Gastroesophageal sphincter (tissue), 4 donors: Measurements from ENCODE around the gene ACSF3. TPM values are rescaled to one million over a fixed set of nuclear protein-coding genes. Genes with fewer than 3 reads are reported as not detected.
"Not testable (repeated sequence)": the region's sequence is repeated elsewhere in the genome, so short reads cannot be mapped to it uniquely, and the experiment has no call there.

ENCODE experiments used
- ATAC-seq: fragments of 150-250 bp; one replicate; pipeline ENCODE4 v1.9.1; 2016; ENCODE audit warnings: mild to moderate bottlenecking, moderate library complexity
- H3K27ac ChIP-seq, 4 donors: fragments of 200-600 bp; sonication (generic) in 3 of 4; 1 replicate in 3 of 4; 2 replicates in 1 of 4; pipeline ENCODE4 v1.5.1; 2016 to 2019
- H3K27me3 ChIP-seq: fragments of 200-600 bp; sonication (generic); one replicate; pipeline ENCODE4 v1.5.1; 2019
- H3K36me3 ChIP-seq, 2 donors: fragments of 200-600 bp; sonication (generic); one replicate each; pipeline ENCODE4 v1.5.1; 2019; ENCODE audit warnings: control low read depth in 1 of 2
- H3K4me1 ChIP-seq, 3 donors: fragments of 200-600 bp; sonication (generic); 1 replicate in 2 of 3; 2 replicates in 1 of 3; pipeline ENCODE4 v1.5.1; 2016 to 2019; ENCODE audit warnings: control low read depth in 2 of 3
- H3K4me3 ChIP-seq, 2 donors: fragments of 200-600 bp; sonication (generic); one replicate each; pipeline ENCODE4 v1.5.1; 2019; ENCODE audit warnings: mild to moderate bottlenecking in 1 of 2, moderate library complexity in 1 of 2
- H3K9me3 ChIP-seq, 3 donors: fragments of 200-600 bp; sonication (generic); one replicate each; pipeline ENCODE4 v1.5.1; 2017 to 2019; ENCODE audit warnings: control low read depth in 2 of 3
- EP300 ChIP-seq: sonication (generic); formaldehyde crosslinking; IDR thresholded peaks from one replicate; pipeline ENCODE4 v1.6.1; 2017; ENCODE audit warnings: antibody characterized with exemption, mild to moderate bottlenecking
- POLR2A ChIP-seq, 2 donors: fragments of 450-650 bp; IDR thresholded peaks; one replicate each; pipeline ENCODE4 v1.6.1; 2017; ENCODE audit warnings: antibody characterized with exemption in 2 of 2, mild to moderate bottlenecking in 2 of 2, moderate library complexity in 1 of 2
- POLR2AphosphoS5 ChIP-seq: sonication (generic); formaldehyde crosslinking; IDR thresholded peaks from one replicate; pipeline ENCODE4 v1.6.1; 2017; ENCODE audit warnings: antibody characterized with exemption
- WGBS, 2 donors: methylation state at CpG; one replicate each; pipeline ENCODE4 v1.1.5; 2018; ENCODE audit warnings: low coverage in 1 of 2; 5-methylcytosine and 5-hydroxymethylcytosine counted together
- total RNA-seq, 4 donors: library from RNA; depleted of rRNA; stranded (reverse); fragments of >200 nt; gene quantifications; one replicate each; pipeline ENCODE4 v1.1.0, GENCODE V29; 2016
- TF ChIP-seq, protein P1 (sequence below), 4 experiments: fragments of 200-600 bp in 2 of 4; fragments of 450-650 bp in 2 of 4; sonication (generic) in 1 of 4; IDR thresholded peaks; one replicate each; pipeline ENCODE4 v1.5.1; 2017 to 2019; ENCODE audit warnings: antibody characterized with exemption in 4 of 4, mild to moderate bottlenecking in 2 of 4, moderate library complexity in 2 of 4

ACSF3 gene
- total RNA-seq, 4 donors from 2014 or later = 14.5 to 33.8 (median 28.8) TPM

DNA sequence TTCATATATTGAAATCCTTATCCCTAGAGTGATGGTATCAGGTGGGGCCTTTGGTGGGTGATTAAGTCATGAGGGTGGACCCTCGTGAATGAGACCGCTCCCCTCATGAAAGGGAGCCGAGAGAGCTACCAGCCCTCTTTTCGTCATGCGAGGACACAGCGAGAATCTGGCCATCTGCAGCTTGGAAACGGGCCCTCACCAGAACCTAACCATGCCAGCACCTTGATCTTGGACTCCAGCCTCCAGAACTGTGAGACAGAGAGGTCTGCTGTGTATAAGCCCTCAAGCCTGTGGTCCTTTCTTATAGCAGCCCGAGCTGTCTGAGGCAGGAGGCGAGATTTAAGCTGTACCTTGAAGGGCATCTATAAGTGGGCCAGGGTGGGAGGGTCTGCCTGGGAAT lies 23.7 kb upstream of the ACSF3 start:
- Histone ChIP-seq H3K36me3 (no peaks in the 10 kb centered on the region), H3K9me3 (no peaks in the 10 kb centered on the region), H3K4me3 (no peak overlapping the region), H3K27me3 (peaks cover 81% of the 10 kb centered on the region), H3K27ac (no peak overlapping the region), H3K4me1 (no peaks in the 10 kb centered on the region)
- TF ChIP-seq, protein P1, sequence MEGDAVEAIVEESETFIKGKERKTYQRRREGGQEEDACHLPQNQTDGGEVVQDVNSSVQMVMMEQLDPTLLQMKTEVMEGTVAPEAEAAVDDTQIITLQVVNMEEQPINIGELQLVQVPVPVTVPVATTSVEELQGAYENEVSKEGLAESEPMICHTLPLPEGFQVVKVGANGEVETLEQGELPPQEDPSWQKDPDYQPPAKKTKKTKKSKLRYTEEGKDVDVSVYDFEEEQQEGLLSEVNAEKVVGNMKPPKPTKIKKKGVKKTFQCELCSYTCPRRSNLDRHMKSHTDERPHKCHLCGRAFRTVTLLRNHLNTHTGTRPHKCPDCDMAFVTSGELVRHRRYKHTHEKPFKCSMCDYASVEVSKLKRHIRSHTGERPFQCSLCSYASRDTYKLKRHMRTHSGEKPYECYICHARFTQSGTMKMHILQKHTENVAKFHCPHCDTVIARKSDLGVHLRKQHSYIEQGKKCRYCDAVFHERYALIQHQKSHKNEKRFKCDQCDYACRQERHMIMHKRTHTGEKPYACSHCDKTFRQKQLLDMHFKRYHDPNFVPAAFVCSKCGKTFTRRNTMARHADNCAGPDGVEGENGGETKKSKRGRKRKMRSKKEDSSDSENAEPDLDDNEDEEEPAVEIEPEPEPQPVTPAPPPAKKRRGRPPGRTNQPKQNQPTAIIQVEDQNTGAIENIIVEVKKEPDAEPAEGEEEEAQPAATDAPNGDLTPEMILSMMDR (IDR thresholded peaks at IDR 0.05) = no peak
- no peak for TF ChIP-seq EP300
- no peak for TF ChIP-seq POLR2AphosphoS5
- no peak for TF ChIP-seq POLR2A (IDR thresholded peaks at IDR 0.05)
- 80 to 82% methylated on average over 1 to 4 of the region's 9 CpGs for WGBS, 2 donors
- no peak for ATAC-seq

DNA sequence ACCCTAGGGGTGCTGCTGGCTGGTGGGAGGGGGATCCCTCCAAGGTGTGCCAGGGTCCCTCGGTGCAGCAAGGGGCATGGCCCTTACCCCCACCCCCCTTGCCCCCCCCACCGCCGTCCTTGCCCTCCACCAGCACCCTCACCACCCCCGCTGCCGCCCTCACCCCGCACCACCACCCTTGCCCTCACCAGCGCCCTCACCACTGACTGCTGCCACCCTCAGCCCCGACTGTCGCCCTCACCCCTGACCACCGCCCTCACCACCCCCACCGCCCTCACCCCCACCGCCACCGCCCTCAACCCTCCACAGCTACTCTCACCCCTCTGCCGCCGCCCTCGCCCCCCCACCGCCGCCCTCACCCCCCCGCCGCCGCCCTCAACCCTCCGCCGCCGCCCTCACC lies 23.1 kb upstream of the ACSF3 start:
- H3K27ac ChIP-seq = no peak overlapping the region
- H3K4me1 ChIP-seq = no peaks in the 10 kb centered on the region
- no peak for ATAC-seq
- 92% methylated on average over 2 of the region's 24 CpGs; no CpG with 5 or more reads in 1 of the 2 donors for WGBS, 2 donors
- H3K4me3 ChIP-seq = no peak overlapping the region
- H3K27me3 ChIP-seq = peaks cover 74% of the 10 kb centered on the region
- TF ChIP-seq, protein P1 (IDR thresholded peaks at IDR 0.05) = no peak
- TF ChIP-seq EP300 = no peak
- TF ChIP-seq POLR2A (IDR thresholded peaks at IDR 0.05) = no peak
- TF ChIP-seq POLR2AphosphoS5 = no peak
- no peaks in the 10 kb centered on the region for H3K9me3 ChIP-seq
- H3K36me3 ChIP-seq = no peaks in the 10 kb centered on the region

DNA sequence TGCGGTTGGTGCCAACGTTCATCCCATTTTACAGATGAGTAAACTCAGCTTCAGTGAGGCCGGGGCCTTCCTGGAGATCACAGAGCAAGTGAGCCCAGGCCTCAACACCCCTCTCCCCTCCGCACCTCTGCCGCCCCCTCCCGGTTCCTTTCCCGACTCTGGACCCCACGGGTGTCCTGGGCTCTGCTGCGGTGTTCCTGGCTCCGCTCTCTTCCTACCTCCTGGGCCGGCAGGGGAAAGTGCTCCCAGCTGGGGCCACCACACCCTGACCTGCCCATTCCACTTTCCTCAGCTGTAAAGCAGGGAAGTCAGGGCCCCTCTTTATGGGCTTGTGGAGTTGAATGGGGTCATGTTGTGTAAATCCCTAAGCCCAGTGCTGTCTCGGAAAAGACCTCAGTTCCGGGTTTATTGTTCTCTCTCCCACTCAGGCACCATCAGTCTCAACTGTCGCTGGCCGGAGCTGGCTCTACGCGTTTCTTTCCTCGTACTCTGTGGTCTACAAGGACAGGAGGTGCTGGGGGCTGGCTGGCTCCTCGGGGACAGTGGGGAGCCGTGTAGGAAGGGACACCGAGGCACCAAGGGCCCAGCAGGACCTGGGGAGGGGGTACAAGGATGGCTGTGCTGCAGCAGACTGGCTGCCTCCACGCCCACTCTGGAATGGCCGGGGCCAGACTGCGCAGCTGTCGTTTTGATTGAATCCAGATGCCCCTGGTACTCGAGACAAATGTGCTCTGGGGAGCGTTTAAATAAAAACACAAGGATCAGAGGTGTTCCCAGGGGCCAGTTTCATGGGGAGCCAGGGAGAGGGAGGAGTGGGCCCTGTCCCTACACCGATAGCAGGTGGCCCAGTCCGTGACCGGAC lies 21.7 kb upstream of the ACSF3 start:
- WGBS, 2 donors = 35 to 49% methylated on average over 6 to 12 of the region's 30 CpGs
- Histone ChIP-seq H3K9me3 (no peaks in the 10 kb centered on the region), H3K27ac (no peak overlapping the region), H3K4me1 (no peaks in the 10 kb centered on the region), H3K36me3 (no peaks in the 10 kb centered on the region), H3K27me3 (peaks cover 62% of the 10 kb centered on the region), H3K4me3 (no peak overlapping the region)
- TF ChIP-seq EP300 (no peak), POLR2AphosphoS5 (peak; percentile 63)
- ATAC-seq = no peak

DNA sequence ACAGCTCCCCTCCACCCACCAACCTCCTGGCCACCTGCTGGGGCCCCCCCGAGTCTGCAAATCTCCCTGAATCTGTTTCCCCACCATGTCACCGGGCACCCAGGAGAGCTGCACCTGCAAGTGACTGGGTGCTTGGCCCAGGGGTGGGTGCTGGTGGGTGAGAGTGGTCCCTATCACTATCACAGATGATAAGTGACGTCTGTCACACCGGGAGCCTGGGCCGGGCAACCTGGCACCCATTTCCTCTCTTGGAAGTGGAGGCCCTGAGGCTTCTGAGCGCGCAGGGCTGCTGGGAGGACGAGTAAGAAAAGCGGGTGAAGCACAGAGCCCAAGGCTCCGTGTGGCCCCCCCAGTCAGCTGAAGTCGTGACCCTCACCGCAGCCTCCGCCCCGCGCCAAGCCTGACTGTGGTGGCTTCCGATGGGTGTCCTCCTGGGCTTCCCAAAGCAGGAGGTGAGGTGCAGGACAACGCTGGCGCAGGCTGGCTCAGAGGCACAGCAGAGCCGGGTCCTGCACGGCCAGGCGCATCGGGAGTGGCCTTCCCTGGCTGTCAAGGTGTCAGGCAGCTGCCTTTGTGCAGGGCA lies 21.0 kb upstream of the ACSF3 start:
- H3K36me3 ChIP-seq = no peaks in the 10 kb centered on the region
- H3K27me3 ChIP-seq = peaks cover 57% of the 10 kb centered on the region
- WGBS, 2 donors = no CpG with 5 or more reads among the region's 22 CpGs
- H3K9me3 ChIP-seq = no peaks in the 10 kb centered on the region
- no peak overlapping the region for H3K27ac ChIP-seq
- H3K4me1 ChIP-seq = no peaks in the 10 kb centered on the region
- ATAC-seq = no peak
- no peak overlapping the region for H3K4me3 ChIP-seq
- TF ChIP-seq EP300 (no peak), POLR2AphosphoS5 (no peak), POLR2A (IDR thresholded peaks at IDR 0.05) (no peak)
- TF ChIP-seq, protein P1 (IDR thresholded peaks at IDR 0.05) = no peak

DNA sequence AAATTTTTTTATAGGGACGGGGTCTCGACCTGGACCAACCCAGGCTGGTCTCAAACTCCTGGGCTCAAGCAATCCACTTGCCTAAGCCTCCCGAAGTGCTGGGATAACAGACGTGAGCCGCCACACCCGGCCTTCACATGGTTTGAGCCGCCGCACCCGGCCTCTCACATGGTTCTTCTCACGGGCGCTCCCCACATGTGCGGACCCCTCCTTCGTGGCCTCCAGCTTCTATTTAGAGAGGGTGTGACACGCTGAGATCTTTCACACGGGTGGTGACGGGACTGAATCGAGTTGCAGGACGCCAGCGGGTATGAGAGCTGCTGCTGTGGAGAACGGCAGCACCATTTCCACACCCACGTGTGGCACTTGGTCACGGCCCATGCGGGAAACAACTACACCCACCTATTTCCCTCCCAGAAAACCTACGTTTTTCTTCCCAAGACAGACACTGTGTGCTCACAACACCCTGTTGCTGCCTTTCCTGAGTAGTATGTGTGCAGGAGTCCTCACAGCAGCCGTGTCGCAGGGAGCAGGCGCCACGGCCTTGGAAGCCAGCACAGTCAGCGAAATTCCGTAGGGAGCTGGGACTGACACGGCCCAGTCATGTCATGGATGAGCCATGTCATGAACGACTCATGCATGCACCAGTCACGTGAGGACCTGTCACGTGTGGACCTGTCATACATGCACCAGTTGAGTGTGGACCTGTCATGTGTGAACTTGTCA lies 20.1 kb upstream of the ACSF3 start:
- Histone ChIP-seq H3K4me1 (no peaks in the 10 kb centered on the region), H3K27ac (no peak overlapping the region), H3K27me3 (peaks cover 48% of the 10 kb centered on the region), H3K9me3 (no peaks in the 10 kb centered on the region), H3K4me3 (no peak overlapping the region), H3K36me3 (no peaks in the 10 kb centered on the region)
- 90 to 100% methylated on average over 2 to 12 of the region's 34 CpGs for WGBS, 2 donors
- ATAC-seq = no peak
- TF ChIP-seq, protein P1 (IDR thresholded peaks at IDR 0.05) = no peak
- TF ChIP-seq POLR2AphosphoS5 (no peak), POLR2A (IDR thresholded peaks at IDR 0.05) (no peak), EP300 (no peak)

DNA sequence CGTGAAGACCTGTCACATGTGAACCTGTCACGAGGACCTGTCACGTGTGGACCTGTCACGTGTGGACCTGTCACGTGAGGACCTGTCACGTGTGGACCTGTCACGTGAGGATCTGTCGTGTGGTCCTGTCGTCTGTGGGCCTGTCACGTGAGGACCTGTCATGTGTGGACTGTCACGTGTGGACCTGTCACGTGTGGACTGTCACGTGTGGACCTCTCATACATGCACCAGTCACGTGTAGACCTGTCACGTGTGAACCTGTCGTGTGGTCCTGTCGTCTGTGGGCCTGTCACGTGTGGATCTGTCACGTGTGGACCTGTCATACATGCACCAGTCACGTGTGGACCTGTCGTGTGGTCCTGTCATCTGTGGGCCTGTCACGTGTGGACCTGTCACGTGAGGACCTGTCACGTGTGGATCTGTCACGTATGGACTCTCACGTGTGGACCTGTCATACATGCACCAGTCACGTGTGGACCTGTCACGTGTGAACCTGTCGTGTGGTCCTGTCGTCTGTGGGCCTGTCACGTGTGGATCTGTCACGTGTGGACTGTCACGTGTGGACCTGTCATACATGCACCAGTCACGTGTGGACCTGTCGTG lies 19.5 kb upstream of the ACSF3 start:
- not testable (repeated sequence) for H3K4me1 ChIP-seq, H3K4me3 ChIP-seq, H3K9me3 ChIP-seq, H3K27ac ChIP-seq, H3K36me3 ChIP-seq, ATAC-seq
- WGBS, 2 donors = 88 to 97% methylated on average over 6 to 18 of the region's 35 CpGs
- H3K27me3 ChIP-seq = peaks cover 42% of the 10 kb centered on the region
